ENCODE measurements around the gene ART4. TPM values are rescaled to one million over a fixed set of nuclear protein-coding genes. Genes with fewer than 3 reads are reported as not detected.

ART4 gene
- total RNA-seq, 1 experiment from 2014 or later = not detected

GRCh38 chr12:14782756-14783155, 60.6 kb downstream of the ART4 start:
- no peak overlapping the region for H3K27ac Mint-ChIP-seq
- no peaks in the 10 kb centered on the region for H3K9me3 Mint-ChIP-seq
- no peak overlapping the region for H3K4me3 Mint-ChIP-seq
- H3K4me1 Mint-ChIP-seq = no peaks in the 10 kb centered on the region
- H3K36me3 Mint-ChIP-seq = peaks cover 22% of the 10 kb centered on the region
- DNase-seq (ENCODE audit: low spot score) = no peak
- no peaks in the 10 kb centered on the region for H3K27me3 Mint-ChIP-seq (ENCODE audit: low read depth)
- no peak for ATAC-seq
- TF ChIP-seq ZNF423 (CRISPR knock-in tag; IDR thresholded peaks at IDR 0.05) = no peak
- no peak for TF ChIP-seq ZNF396 (CRISPR knock-in tag; IDR thresholded peaks at IDR 0.05; ENCODE audit: borderline replicate concordance)
- TF ChIP-seq MAX (CRISPR knock-in tag; IDR thresholded peaks at IDR 0.05) = no peak
- TF ChIP-seq E2F5 (CRISPR knock-in tag; IDR thresholded peaks at IDR 0.05) = no peak
- TF ChIP-seq SP1 (CRISPR knock-in tag; conservative IDR thresholded peaks at IDR 0.05) = no peak
- TF ChIP-seq HMGXB4 (CRISPR knock-in tag; IDR thresholded peaks at IDR 0.05) = no peak
- TF ChIP-seq ZNF425 (CRISPR knock-in tag; conservative IDR thresholded peaks at IDR 0.05) = no peak
- TF ChIP-seq GRHL2 (CRISPR knock-in tag; IDR thresholded peaks at IDR 0.05; ENCODE audit: insufficient replicate concordance, severe bottlenecking) = no peak
- no peak for TF ChIP-seq ZNF532 (CRISPR knock-in tag; IDR thresholded peaks at IDR 0.05; ENCODE audit: borderline replicate concordance)
- TF ChIP-seq SOX15 (CRISPR knock-in tag; IDR thresholded peaks at IDR 0.05) = no peak
- no peak for TF ChIP-seq MXD4 (CRISPR knock-in tag; IDR thresholded peaks at IDR 0.05; ENCODE audit: borderline replicate concordance)
- no peak for TF ChIP-seq ZNF232 (CRISPR knock-in tag; IDR thresholded peaks at IDR 0.05)
- TF ChIP-seq ZNF416 (CRISPR knock-in tag; IDR thresholded peaks at IDR 0.05) = no peak
- TF ChIP-seq ZNF138 (CRISPR knock-in tag; conservative IDR thresholded peaks at IDR 0.05) = no peak
- TF ChIP-seq STAT6 (CRISPR knock-in tag; conservative IDR thresholded peaks at IDR 0.05; ENCODE audit: low read depth) = no peak
- no peak for TF ChIP-seq ZBTB21 (CRISPR knock-in tag; IDR thresholded peaks at IDR 0.05; ENCODE audit: borderline replicate concordance)
- ChIA-PET POLR2A (interaction anchor here (0.9 to 1.1 kb wide), 2 partner anchors 13 to 14 kb away, joined by 3 to 4 read pairs; no protein-coding TSS in a partner anchor), CTCF (interaction anchor here (0.7 to 1.4 kb wide), 4 partner anchors 14 to 117 kb away, joined by 3 to 4 read pairs (median 3); partner anchors contain the start of gene C12orf60)
